ENCODE data around the gene CLEC17A. TPM values are rescaled to one million over a fixed set of nuclear protein-coding genes. Genes with fewer than 3 reads are reported as not detected.

Gene CLEC17A
- total and polyA plus RNA-seq, 2 of the 8 experiments (the other 6 are each of a cell fraction or from before 2014, with no cell fraction given) = not detected

- no peak overlapping the region for H2AFZ ChIP-seq (ENCODE audit: low read length)
- FAIRE-seq (no peak), DNase-seq (ENCODE audit: low read depth in 1 of 2, low spot score in 2 of 2) (no peak)
- H3K9ac ChIP-seq (replicated peaks in 1 of 4; ENCODE audit: extremely low read depth in 1 of 4, low read depth in 3 of 4, low read length in 3 of 4) = no peak overlapping the region
- H3K4me3 ChIP-seq (ENCODE audit: extremely low read depth in 1 of 4, insufficient read depth in 2 of 4, low read depth in 3 of 4, low read length in 4 of 4) = no peak overlapping the region
- H2BK120ac ChIP-seq (replicated peaks; ENCODE audit: low read depth, low read length) = no peak overlapping the region
- ChIA-PET CTCF (ENCODE audit: partially characterized antibody) (no interaction called here), POLR2A (ENCODE audit: partially characterized antibody) (no interaction called here)
- H3K79me2 ChIP-seq (ENCODE audit: control insufficient read depth in 1 of 2, insufficient read depth in 2 of 2, low read length in 2 of 2) = no peaks in the 10 kb centered on the region
- H3K4me2 ChIP-seq (ENCODE audit: insufficient read depth in 1 of 2, low read depth in 2 of 2, low read length in 2 of 2) = no peak overlapping the region
- H2AK5ac ChIP-seq (ENCODE audit: low read depth, low read length) = no peak overlapping the region
- no peak overlapping the region for H4K8ac ChIP-seq (ENCODE audit: extremely low read depth, insufficient read depth, low read length)
- H2BK5ac ChIP-seq (ENCODE audit: low read depth, low read length) = no peak overlapping the region
- H3K79me1 ChIP-seq (ENCODE audit: low read depth, low read length) = no peaks in the 10 kb centered on the region
- H3K9me3 ChIP-seq (ENCODE audit: insufficient read depth in 2 of 2, low read depth in 1 of 2, low read length in 1 of 2) = peaks cover 39 to 51% of the 10 kb centered on the region in 2 experiments
- H3K18ac ChIP-seq (ENCODE audit: extremely low read depth, low read length) = no peak overlapping the region
- no peaks in the 10 kb centered on the region for H4K20me1 ChIP-seq (replicated peaks in 1 of 2; ENCODE audit: control insufficient read depth in 1 of 2, insufficient read depth in 2 of 2, low read length in 2 of 2)
- H3K56ac ChIP-seq (replicated peaks; ENCODE audit: insufficient read length, low read depth, low read length) = no peak overlapping the region
- H2BK20ac ChIP-seq (ENCODE audit: low read length) = no peak overlapping the region
- H3K36me3 ChIP-seq (ENCODE audit: control insufficient read depth in 2 of 4, insufficient read depth in 4 of 4, low read length in 3 of 4) = no peaks in the 10 kb centered on the region
- H3K4me1 ChIP-seq (replicated peaks in 1 of 4; ENCODE audit: control insufficient read depth in 3 of 4, insufficient read depth in 4 of 4, low read length in 3 of 4) = no peaks in the 10 kb centered on the region
- H3K14ac ChIP-seq (ENCODE audit: insufficient read length) = no peak overlapping the region
- H4K5ac ChIP-seq (ENCODE audit: insufficient read length, low read depth, low read length) = no peak overlapping the region
- no peaks in the 10 kb centered on the region for H3K23me2 ChIP-seq (ENCODE audit: low read depth, low read length)
- 93% methylated on average over 3 of the region's 3 CpGs; no CpG with 5 or more reads in 1 of the 2 experiments for WGBS, 2 experiments (ENCODE audit: extremely low coverage in 1 of 2, insufficient coverage in 1 of 2, insufficient read length in 1 of 2, insufficient replicate concordance in 2 of 2, low coverage in 1 of 2, low lambda C conversion rate in 2 of 2, missing lambda C conversion rate in 1 of 2)
- no peak overlapping the region for H2BK12ac ChIP-seq (ENCODE audit: low read depth, low read length)
- H3K27me3 ChIP-seq (replicated peaks in 1 of 4; ENCODE audit: control insufficient read depth in 3 of 4, extremely low read depth in 1 of 4, insufficient read depth in 3 of 4, low read length in 3 of 4) = no peaks in the 10 kb centered on the region
- H3K27ac ChIP-seq (ENCODE audit: low read depth, low read length) = no peak overlapping the region
- no peak overlapping the region for H3K4ac ChIP-seq (replicated peaks; ENCODE audit: insufficient read length, low read depth, low read length)
- H4K91ac ChIP-seq (replicated peaks; ENCODE audit: insufficient read length, low read length) = no peak overlapping the region
- TF ChIP-seq SAP30 (IDR thresholded peaks at IDR 0.05; ENCODE audit: insufficient read depth, insufficient replicate concordance, low read length) = no peak
- TF ChIP-seq HDAC2 (IDR thresholded peaks at IDR 0.05; ENCODE audit: borderline replicate concordance in 1 of 2, low read depth in 2 of 2, low read length in 2 of 2) = no peak
- TF ChIP-seq RAD21 (IDR thresholded peaks at IDR 0.05 in 1 of 2, conservative IDR thresholded peaks at IDR 0.05 in 1 of 2; ENCODE audit: low read depth in 2 of 2, low read length in 2 of 2) = no peak
- no peak for TF ChIP-seq JUN (IDR thresholded peaks at IDR 0.05; ENCODE audit: low read depth, low read length)
- no peak for TF ChIP-seq TBP (IDR thresholded peaks at IDR 0.05; ENCODE audit: low read depth, low read length)
- TF ChIP-seq CBX8 (IDR thresholded peaks at IDR 0.05; ENCODE audit: borderline replicate concordance, low read depth, low read length) = no peak
- TF ChIP-seq FOSL1 (IDR thresholded peaks at IDR 0.05; ENCODE audit: insufficient read depth, low read depth, low read length) = no peak
- TF ChIP-seq TAF7 (optimal IDR thresholded peaks at IDR 0.05; ENCODE audit: borderline replicate concordance, low read depth, low read length) = no peak
- no peak for TF ChIP-seq BACH1 (IDR thresholded peaks at IDR 0.05; ENCODE audit: low read length)
- no peak overlapping the region for H2BK15ac ChIP-seq (ENCODE audit: low read length)
- H3K23ac ChIP-seq (ENCODE audit: insufficient read length) = no peak overlapping the region
Measured at GRCh38 chr19:14616407-14616806, 33.5 kb downstream of the CLEC17A start.
